ENCODE data around the gene RHOH.

Gene RHOH

GRCh38 chr4:40187386-40187906, 9.4 kb upstream of the RHOH start:
- peaks cover 31% of the 10 kb centered on the region for H3K4me1 ChIP-seq (ENCODE audit: insufficient read depth, low read length)
- H3K9me3 ChIP-seq (ENCODE audit: insufficient read depth, low read depth, low read length): no peaks in the 10 kb centered on the region
- H3K4me3 ChIP-seq (ENCODE audit: low read length): no peak overlapping the region
- H3K9ac ChIP-seq (ENCODE audit: low read depth, low read length): no peak overlapping the region
- H3K27ac ChIP-seq (ENCODE audit: low read depth, low read length): no peak overlapping the region
- WGBS: over 99% methylated on average over 4 of the region's 4 CpGs
- no peaks in the 10 kb centered on the region for H3K27me3 ChIP-seq (ENCODE audit: insufficient read depth, low read length)
- H3K36me3 ChIP-seq (ENCODE audit: insufficient read depth, low read length): no peaks in the 10 kb centered on the region

- no peaks in the 10 kb centered on the region for H3K9me3 ChIP-seq (ENCODE audit: insufficient read depth, low read depth, low read length)
- H3K4me1 ChIP-seq (ENCODE audit: insufficient read depth, low read length): peaks cover 39% of the 10 kb centered on the region
- no peak overlapping the region for H3K27ac ChIP-seq (ENCODE audit: low read depth, low read length)
- WGBS: 93% methylated on average over 5 of the region's 5 CpGs
- no peaks in the 10 kb centered on the region for H3K27me3 ChIP-seq (ENCODE audit: insufficient read depth, low read length)
- no peaks in the 10 kb centered on the region for H3K36me3 ChIP-seq (ENCODE audit: insufficient read depth, low read length)
- H3K4me3 ChIP-seq (ENCODE audit: low read length): no peak overlapping the region
- no peak overlapping the region for H3K9ac ChIP-seq (ENCODE audit: low read depth, low read length)
These were observed 6.8 kb upstream of the RHOH start for GRCh38 chr4:40190019-40190418.

- no peak overlapping the region for H3K27ac ChIP-seq (ENCODE audit: low read depth, low read length)
- peaks cover 39% of the 10 kb centered on the region for H3K4me1 ChIP-seq (ENCODE audit: insufficient read depth, low read length)
- H3K9me3 ChIP-seq (ENCODE audit: insufficient read depth, low read depth, low read length): no peaks in the 10 kb centered on the region
- 88% methylated on average over 5 of the region's 5 CpGs for WGBS
- no peak overlapping the region for H3K9ac ChIP-seq (ENCODE audit: low read depth, low read length)
- no peak overlapping the region for H3K4me3 ChIP-seq (ENCODE audit: low read length)
- no peaks in the 10 kb centered on the region for H3K36me3 ChIP-seq (ENCODE audit: insufficient read depth, low read length)
- no peaks in the 10 kb centered on the region for H3K27me3 ChIP-seq (ENCODE audit: insufficient read depth, low read length)
These were observed 6.4 kb upstream of the RHOH start for GRCh38 chr4:40190465-40190864.

- H3K4me3 ChIP-seq (ENCODE audit: low read length): no peak overlapping the region
- H3K27ac ChIP-seq (ENCODE audit: low read depth, low read length): no peak overlapping the region
- no peak overlapping the region for H3K9ac ChIP-seq (ENCODE audit: low read depth, low read length)
- H3K36me3 ChIP-seq (ENCODE audit: insufficient read depth, low read length): no peaks in the 10 kb centered on the region
- no peaks in the 10 kb centered on the region for H3K9me3 ChIP-seq (ENCODE audit: insufficient read depth, low read depth, low read length)
- H3K4me1 ChIP-seq (ENCODE audit: insufficient read depth, low read length): peaks cover 34% of the 10 kb centered on the region
- no peaks in the 10 kb centered on the region for H3K27me3 ChIP-seq (ENCODE audit: insufficient read depth, low read length)
- WGBS: 78% methylated on average over 13 of the region's 14 CpGs
These were observed 5.7 kb upstream of the RHOH start for GRCh38 chr4:40190880-40191815.

- no peak overlapping the region for H3K27ac ChIP-seq (ENCODE audit: low read depth, low read length)
- H3K9me3 ChIP-seq (ENCODE audit: insufficient read depth, low read depth, low read length): no peaks in the 10 kb centered on the region
- H3K4me3 ChIP-seq (ENCODE audit: low read length): no peak overlapping the region
- no peak overlapping the region for H3K9ac ChIP-seq (ENCODE audit: low read depth, low read length)
- peaks cover 42% of the 10 kb centered on the region for H3K4me1 ChIP-seq (ENCODE audit: insufficient read depth, low read length)
- no peaks in the 10 kb centered on the region for H3K36me3 ChIP-seq (ENCODE audit: insufficient read depth, low read length)
- no peaks in the 10 kb centered on the region for H3K27me3 ChIP-seq (ENCODE audit: insufficient read depth, low read length)
- 59% methylated on average over 6 of the region's 8 CpGs for WGBS
These were observed 4.5 kb upstream of the RHOH start for GRCh38 chr4:40192114-40193015.

GRCh38 chr4:40193016-40193571, 3.7 kb upstream of the RHOH start:
- Histone ChIP-seq H3K9ac (ENCODE audit: low read depth, low read length) (no peak overlapping the region), H3K27me3 (ENCODE audit: insufficient read depth, low read length) (no peaks in the 10 kb centered on the region), H3K4me3 (ENCODE audit: low read length) (no peak overlapping the region), H3K27ac (ENCODE audit: low read depth, low read length) (no peak overlapping the region), H3K9me3 (ENCODE audit: insufficient read depth, low read depth, low read length) (no peaks in the 10 kb centered on the region), H3K4me1 (ENCODE audit: insufficient read depth, low read length) (peaks cover 49% of the 10 kb centered on the region), H3K36me3 (ENCODE audit: insufficient read depth, low read length) (no peaks in the 10 kb centered on the region)
- WGBS: 66% methylated on average over 4 of the region's 11 CpGs

- Histone ChIP-seq H3K9ac (ENCODE audit: low read depth, low read length) (no peak overlapping the region), H3K4me3 (ENCODE audit: low read length) (no peak overlapping the region), H3K27ac (ENCODE audit: low read depth, low read length) (no peak overlapping the region), H3K36me3 (ENCODE audit: insufficient read depth, low read length) (no peaks in the 10 kb centered on the region), H3K27me3 (ENCODE audit: insufficient read depth, low read length) (no peaks in the 10 kb centered on the region), H3K4me1 (ENCODE audit: insufficient read depth, low read length) (peaks cover 53% of the 10 kb centered on the region), H3K9me3 (ENCODE audit: insufficient read depth, low read depth, low read length) (no peaks in the 10 kb centered on the region)
- 93% methylated on average over 7 of the region's 7 CpGs for WGBS
These were observed 3.3 kb upstream of the RHOH start for GRCh38 chr4:40193578-40193977.

GRCh38 chr4:40194602-40195161, 2.1 kb upstream of the RHOH start:
- Histone ChIP-seq H3K27ac (ENCODE audit: low read depth, low read length) (no peak overlapping the region), H3K36me3 (ENCODE audit: insufficient read depth, low read length) (no peaks in the 10 kb centered on the region), H3K4me1 (ENCODE audit: insufficient read depth, low read length) (peaks cover 61% of the 10 kb centered on the region), H3K9me3 (ENCODE audit: insufficient read depth, low read depth, low read length) (no peaks in the 10 kb centered on the region), H3K9ac (ENCODE audit: low read depth, low read length) (no peak overlapping the region), H3K4me3 (ENCODE audit: low read length) (no peak overlapping the region), H3K27me3 (ENCODE audit: insufficient read depth, low read length) (no peaks in the 10 kb centered on the region)
- 88% methylated on average over 14 of the region's 14 CpGs for WGBS

GRCh38 chr4:40195182-40196177, 1.4 kb upstream of the RHOH start:
- peaks cover 67% of the 10 kb centered on the region for H3K4me1 ChIP-seq (ENCODE audit: insufficient read depth, low read length)
- H3K27ac ChIP-seq (ENCODE audit: low read depth, low read length): peak overlapping the region; percentile 64
- H3K9me3 ChIP-seq (ENCODE audit: insufficient read depth, low read depth, low read length): no peaks in the 10 kb centered on the region
- H3K27me3 ChIP-seq (ENCODE audit: insufficient read depth, low read length): no peaks in the 10 kb centered on the region
- H3K4me3 ChIP-seq (ENCODE audit: low read length): no peak overlapping the region
- no peak overlapping the region for H3K9ac ChIP-seq (ENCODE audit: low read depth, low read length)
- 93% methylated on average over 10 of the region's 10 CpGs for WGBS
- H3K36me3 ChIP-seq (ENCODE audit: insufficient read depth, low read length): no peaks in the 10 kb centered on the region

- H3K27me3 ChIP-seq (ENCODE audit: insufficient read depth, low read length): no peaks in the 10 kb centered on the region
- H3K9ac ChIP-seq (ENCODE audit: low read depth, low read length): peak overlapping the region; percentile 62
- no peaks in the 10 kb centered on the region for H3K36me3 ChIP-seq (ENCODE audit: insufficient read depth, low read length)
- peaks cover 63% of the 10 kb centered on the region for H3K4me1 ChIP-seq (ENCODE audit: insufficient read depth, low read length)
- no peaks in the 10 kb centered on the region for H3K9me3 ChIP-seq (ENCODE audit: insufficient read depth, low read depth, low read length)
- 80% methylated on average over 8 of the region's 8 CpGs for WGBS
- peak overlapping the region; percentile 43 for H3K4me3 ChIP-seq (ENCODE audit: low read length)
- H3K27ac ChIP-seq (ENCODE audit: low read depth, low read length): peak overlapping the region; percentile 64
These were observed 559 bp upstream of the RHOH start for GRCh38 chr4:40196272-40196671.
